Vagina (tissue), 2 donors: ENCODE measurements around the gene SORCS2.

Experiments used
- CTCF ChIP-seq, 3 experiments: fragments of 450-650 bp in 2 of 3; fragments of 200-600 bp in 1 of 3; sonication (generic) in 1 of 3; IDR thresholded peaks; one replicate each; pipeline ENCODE4 v1.5.1; 2017 to 2019; ENCODE audit warnings: antibody characterized with exemption in 3 of 3, mild to moderate bottlenecking in 2 of 3, moderate library complexity in 2 of 3
- POLR2A ChIP-seq, 2 donors: fragments of 450-650 bp; IDR thresholded peaks; one replicate each; pipeline ENCODE4 v1.6.1; 2017; ENCODE audit warnings: antibody characterized with exemption in 2 of 2, mild to moderate bottlenecking in 2 of 2, moderate library complexity in 2 of 2

DNA sequence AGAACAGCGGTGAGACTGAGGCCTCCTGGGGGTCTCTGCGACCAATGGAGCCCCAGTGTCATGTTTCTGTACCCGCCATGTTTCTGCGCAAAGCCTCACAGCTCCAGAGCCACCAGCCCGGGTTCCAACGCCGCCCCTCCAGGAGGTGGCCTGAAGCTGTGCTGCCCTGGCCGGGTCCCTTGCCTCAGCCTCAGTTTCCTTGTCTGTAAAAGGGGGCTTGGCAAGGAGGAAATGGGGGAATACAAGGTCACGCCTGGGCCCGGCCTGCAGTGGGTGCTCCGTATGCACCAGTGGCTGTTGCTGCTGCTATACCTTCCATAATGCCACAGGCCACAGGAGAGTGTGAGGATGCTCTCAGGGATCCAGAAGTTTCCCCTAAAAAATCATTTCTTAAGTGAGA lies 517.8 kb downstream of the SORCS2 start:
- no peak for TF ChIP-seq CTCF (IDR thresholded peaks at IDR 0.05)
- no peak for TF ChIP-seq POLR2A (IDR thresholded peaks at IDR 0.05)
